Fibroblast of lung (primary cell): ENCODE results near the gene DTL.

Experiments
- CTCF ChIP-seq, 2 donors: IDR thresholded peaks in 1 of 2; conservative IDR thresholded peaks in 1 of 2; 1 replicate in 1 of 2; 2 replicates in 1 of 2; pipeline ENCODE4 v1.5.1; 2011 to 2012; ENCODE audit warnings: low read length in 2 of 2, control low read depth in 1 of 2, inconsistent platforms in 1 of 2, low read depth in 1 of 2, mild to moderate bottlenecking in 1 of 2
- EZH2 ChIP-seq: IDR thresholded peaks from 2 replicates; pipeline ENCODE4 v1.5.1; 2012; ENCODE audit warnings: low read length, control low read depth, mild to moderate bottlenecking; ENCODE audit errors: missing control alignments

- TF ChIP-seq CTCF (conservative IDR thresholded peaks at IDR 0.05 in 1 of 2, IDR thresholded peaks at IDR 0.05 in 1 of 2; ENCODE audit: low read depth in 1 of 2, low read length in 2 of 2): no peak
- no peak for TF ChIP-seq EZH2
Observed at GRCh38 chr1:212082765-212083406, 47.3 kb downstream of the DTL start.
